Measurements from ENCODE around the gene MAG. TPM values are rescaled to one million over a fixed set of nuclear protein-coding genes. Genes with fewer than 3 reads are reported as not detected.
A peak's percentile ranks its signal among the peaks of the same experiment; 100 is the strongest.

The MAG gene
- total and polyA plus RNA-seq, 2 of the 13 experiments (the other 11 are each of a cell fraction or from before 2014, with no cell fraction given), result 0.20 to 1.3 TPM

GRCh38 chr19:35269438-35270117 is 22.4 kb upstream of the MAG start (continued):
- TF ChIP-seq THAP9 (CRISPR knock-in tag; IDR thresholded peaks at IDR 0.05; ENCODE audit: borderline replicate concordance), result no peak
- TF ChIP-seq IRF2 (CRISPR knock-in tag; IDR thresholded peaks at IDR 0.05), result peak; percentile 28
- TF ChIP-seq PAX8 (CRISPR knock-in tag; IDR thresholded peaks at IDR 0.05; ENCODE audit: borderline replicate concordance), result peak; percentile 78; the same call in 1 of the 2 replicates
- no peak for TF ChIP-seq HHEX (CRISPR knock-in tag; IDR thresholded peaks at IDR 0.05)
- peak; percentile 70; the same call in 1 of the 2 replicates for TF ChIP-seq TMF1 (CRISPR knock-in tag; IDR thresholded peaks at IDR 0.05; ENCODE audit: low read depth)
- TF ChIP-seq PRDM10 (CRISPR knock-in tag; IDR thresholded peaks at IDR 0.05; ENCODE audit: low read depth), result peak; percentile 57
- TF ChIP-seq ZBTB33 (CRISPR knock-in tag; IDR thresholded peaks at IDR 0.05), result peak; percentile 61; the same call in 1 of the 2 replicates
- TF ChIP-seq ZIK1 (CRISPR knock-in tag; IDR thresholded peaks at IDR 0.05; ENCODE audit: borderline replicate concordance, low read depth), result peak; percentile 27; the same call in 1 of the 2 replicates
- no peak for TF ChIP-seq MAF1 (CRISPR knock-in tag; IDR thresholded peaks at IDR 0.05; ENCODE audit: borderline replicate concordance)
- 0 out of 2 replicates have a peak, but pooled peaks have one; percentile 12 for TF ChIP-seq ZNF263 (CRISPR knock-in tag; IDR thresholded peaks at IDR 0.05)
- peak in 1 of 2 experiments; percentile 26; a peak in 1 of 4 replicates for TF ChIP-seq POLR2A (IDR thresholded peaks at IDR 0.05; ENCODE audit: insufficient read depth in 1 of 2, low read depth in 2 of 2, low read length in 2 of 2)
- TF ChIP-seq MAFF (IDR thresholded peaks at IDR 0.05; ENCODE audit: low read depth, low read length), result no peak
- peak; percentile 24; the same call in 1 of the 2 replicates for TF ChIP-seq SPEN (CRISPR knock-in tag; IDR thresholded peaks at IDR 0.05; ENCODE audit: low read depth)
- peak; percentile 69 for TF ChIP-seq HOXA3 (CRISPR knock-in tag; IDR thresholded peaks at IDR 0.05)
